GM20000 (cell line): ENCODE data around the gene PCDHGB5.
"Not testable (repeated sequence)": the region's sequence is repeated elsewhere in the genome, so short reads cannot be mapped to it uniquely, and the experiment has no call there.

Experiments
- DNase-seq: peaks from one replicate; pipeline ENCODE4 v3.0.0; 2012; ENCODE audit warnings: low spot score
- TF ChIP-seq, protein P1 (sequence below): IDR thresholded peaks from 2 replicates; pipeline ENCODE4 v1.5.1; 2012; ENCODE audit warnings: mild to moderate bottlenecking, control low read depth; ENCODE audit errors: extremely low read depth, missing control alignments

PCDHGB5 gene

DNA sequence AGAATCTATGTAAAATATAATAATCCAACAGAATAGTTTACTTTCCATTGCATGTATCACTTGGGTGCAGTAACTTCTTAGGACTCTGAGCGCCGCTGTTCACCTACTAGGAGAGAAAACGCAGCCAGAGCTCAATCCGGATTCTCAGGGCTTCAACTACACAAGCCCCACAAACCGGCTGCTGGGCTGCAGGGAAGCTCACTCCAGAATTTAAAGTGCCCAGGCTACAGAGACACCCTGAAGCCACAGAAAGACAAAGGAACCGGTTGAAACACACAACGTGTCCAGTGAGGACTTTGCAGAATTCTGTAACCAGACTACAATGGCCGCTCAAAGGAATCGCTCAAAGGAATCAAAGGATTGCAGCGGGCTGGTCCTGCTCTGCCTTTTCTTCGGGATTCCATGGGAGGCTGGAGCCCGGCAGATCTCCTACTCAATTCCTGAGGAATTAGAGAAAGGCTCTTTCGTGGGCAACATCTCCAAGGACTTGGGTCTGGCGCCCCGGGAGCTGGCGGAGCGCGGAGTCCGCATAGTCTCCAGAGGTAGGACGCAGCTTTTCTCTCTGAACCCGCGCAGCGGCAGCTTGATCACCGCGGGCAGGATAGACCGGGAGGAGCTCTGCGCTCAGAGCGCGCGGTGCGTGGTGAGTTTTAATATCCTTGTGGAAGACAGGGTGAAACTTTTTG, 15.2 kb downstream of the PCDHGB5 start, which contains the start of gene PCDHGA10:
TSS of gene PCDHGA10 (plus strand) at position 134 of the 686 bp plus-strand sequence. CDS start at position 323, 189 bp downstream.
- DNase-seq: peak; percentile 88

DNA sequence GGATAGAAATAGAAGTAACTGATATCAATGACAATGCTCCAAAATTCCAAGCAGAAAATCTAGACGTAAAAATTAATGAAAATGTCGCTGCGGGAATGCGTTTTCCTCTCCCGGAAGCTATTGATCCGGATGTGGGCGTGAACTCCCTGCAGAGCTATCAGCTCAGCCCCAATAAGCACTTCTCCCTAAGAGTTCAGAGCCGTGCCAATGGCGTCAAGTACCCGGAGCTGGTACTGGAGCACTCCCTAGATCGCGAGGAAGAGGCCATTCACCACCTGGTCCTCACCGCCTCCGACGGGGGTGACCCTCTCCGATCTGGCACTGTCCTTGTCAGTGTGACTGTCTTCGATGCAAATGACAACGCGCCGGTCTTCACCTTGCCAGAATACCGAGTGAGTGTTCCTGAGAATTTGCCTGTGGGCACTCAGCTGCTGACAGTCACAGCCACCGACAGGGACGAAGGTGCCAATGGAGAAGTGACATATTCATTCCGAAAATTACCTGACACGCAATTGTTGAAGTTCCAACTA, 15.9 kb downstream of the PCDHGB5 start:
- DNase-seq: no peak
- TF ChIP-seq, protein P1, sequence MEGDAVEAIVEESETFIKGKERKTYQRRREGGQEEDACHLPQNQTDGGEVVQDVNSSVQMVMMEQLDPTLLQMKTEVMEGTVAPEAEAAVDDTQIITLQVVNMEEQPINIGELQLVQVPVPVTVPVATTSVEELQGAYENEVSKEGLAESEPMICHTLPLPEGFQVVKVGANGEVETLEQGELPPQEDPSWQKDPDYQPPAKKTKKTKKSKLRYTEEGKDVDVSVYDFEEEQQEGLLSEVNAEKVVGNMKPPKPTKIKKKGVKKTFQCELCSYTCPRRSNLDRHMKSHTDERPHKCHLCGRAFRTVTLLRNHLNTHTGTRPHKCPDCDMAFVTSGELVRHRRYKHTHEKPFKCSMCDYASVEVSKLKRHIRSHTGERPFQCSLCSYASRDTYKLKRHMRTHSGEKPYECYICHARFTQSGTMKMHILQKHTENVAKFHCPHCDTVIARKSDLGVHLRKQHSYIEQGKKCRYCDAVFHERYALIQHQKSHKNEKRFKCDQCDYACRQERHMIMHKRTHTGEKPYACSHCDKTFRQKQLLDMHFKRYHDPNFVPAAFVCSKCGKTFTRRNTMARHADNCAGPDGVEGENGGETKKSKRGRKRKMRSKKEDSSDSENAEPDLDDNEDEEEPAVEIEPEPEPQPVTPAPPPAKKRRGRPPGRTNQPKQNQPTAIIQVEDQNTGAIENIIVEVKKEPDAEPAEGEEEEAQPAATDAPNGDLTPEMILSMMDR: no peak

More for the DNA sequence above, 15.2 kb downstream of the PCDHGB5 start, which contains the start of gene PCDHGA10:
- TF ChIP-seq, protein P1: peak; percentile 76

DNA sequence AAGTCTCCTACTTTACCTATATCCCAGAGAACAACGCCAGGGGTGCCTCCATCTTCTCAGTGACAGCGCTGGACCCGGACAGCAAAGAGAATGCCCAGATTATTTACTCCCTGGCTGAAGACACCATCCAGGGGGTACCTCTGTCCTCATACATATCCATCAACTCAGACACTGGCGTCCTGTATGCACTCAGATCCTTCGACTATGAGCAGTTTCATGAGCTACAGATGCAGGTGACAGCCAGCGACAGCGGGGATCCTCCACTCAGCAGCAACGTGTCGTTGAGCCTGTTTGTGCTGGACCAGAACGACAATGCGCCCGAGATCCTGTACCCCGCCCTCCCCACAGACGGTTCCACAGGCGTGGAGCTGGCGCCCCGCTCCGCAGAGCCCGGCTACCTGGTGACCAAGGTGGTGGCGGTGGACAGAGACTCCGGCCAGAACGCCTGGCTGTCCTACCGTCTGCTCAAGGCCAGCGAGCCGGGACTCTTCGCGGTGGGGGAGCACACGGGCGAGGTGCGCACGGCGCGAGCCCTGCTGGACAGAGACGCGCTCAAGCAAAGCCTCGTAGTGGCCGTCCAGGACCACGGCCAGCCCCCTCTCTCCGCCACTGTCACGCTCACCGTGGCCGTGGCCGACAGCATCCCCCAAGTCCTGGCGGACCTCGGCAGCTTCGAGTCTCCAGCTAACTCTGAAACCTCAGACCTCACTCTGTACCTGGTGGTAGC, 17.0 kb downstream of the PCDHGB5 start:
- not testable (repeated sequence) for DNase-seq

DNA sequence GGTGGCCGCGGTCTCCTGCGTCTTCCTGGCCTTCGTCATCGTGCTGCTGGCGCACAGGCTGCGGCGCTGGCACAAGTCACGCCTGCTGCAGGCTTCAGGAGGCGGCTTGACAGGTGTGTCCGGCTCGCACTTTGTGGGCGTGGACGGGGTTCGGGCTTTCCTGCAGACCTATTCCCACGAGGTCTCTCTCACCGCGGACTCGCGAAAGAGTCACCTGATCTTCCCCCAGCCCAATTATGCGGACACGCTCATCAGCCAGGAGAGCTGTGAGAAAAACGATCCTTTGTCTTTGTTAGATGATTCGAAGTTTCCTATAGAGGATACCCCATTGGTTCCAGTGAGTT, 17.5 kb downstream of the PCDHGB5 start:
- DNase-seq: not testable (repeated sequence)

DNA sequence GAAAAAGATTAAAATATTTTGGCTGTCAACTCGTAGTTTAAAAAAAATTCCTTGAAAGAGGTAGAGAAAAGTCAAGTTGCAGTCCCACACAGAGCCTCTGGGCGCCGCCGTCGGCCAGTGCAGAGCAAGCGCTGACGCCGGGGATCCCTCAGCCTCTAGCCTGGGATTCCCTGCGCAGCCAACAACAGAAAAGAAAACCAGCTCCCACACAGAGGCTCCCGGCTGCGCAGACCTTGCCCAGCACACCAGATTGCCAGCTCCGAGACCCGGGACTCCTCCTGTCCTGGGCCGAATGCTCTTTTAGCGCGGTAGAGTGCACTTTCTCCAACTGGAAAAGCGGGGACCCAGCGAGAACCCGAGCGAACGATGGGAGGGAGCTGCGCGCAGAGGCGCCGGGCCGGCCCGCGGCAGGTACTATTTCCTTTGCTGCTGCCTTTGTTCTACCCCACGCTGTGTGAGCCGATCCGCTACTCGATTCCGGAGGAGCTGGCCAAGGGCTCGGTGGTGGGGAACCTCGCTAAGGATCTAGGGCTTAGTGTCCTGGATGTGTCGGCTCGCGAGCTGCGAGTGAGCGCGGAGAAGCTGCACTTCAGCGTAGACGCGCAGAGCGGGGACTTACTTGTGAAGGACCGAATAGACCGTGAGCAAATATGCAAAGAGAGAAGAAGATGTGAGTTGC, 19.9 kb downstream of the PCDHGB5 start, which contains the start of gene PCDHGB7:
TSS of gene PCDHGB7 (plus strand) at position 184 of the 679 bp plus-strand sequence. CDS start at position 367, 183 bp downstream.
- peak; percentile 88 for DNase-seq
- TF ChIP-seq, protein P1: peak; percentile 91

DNA sequence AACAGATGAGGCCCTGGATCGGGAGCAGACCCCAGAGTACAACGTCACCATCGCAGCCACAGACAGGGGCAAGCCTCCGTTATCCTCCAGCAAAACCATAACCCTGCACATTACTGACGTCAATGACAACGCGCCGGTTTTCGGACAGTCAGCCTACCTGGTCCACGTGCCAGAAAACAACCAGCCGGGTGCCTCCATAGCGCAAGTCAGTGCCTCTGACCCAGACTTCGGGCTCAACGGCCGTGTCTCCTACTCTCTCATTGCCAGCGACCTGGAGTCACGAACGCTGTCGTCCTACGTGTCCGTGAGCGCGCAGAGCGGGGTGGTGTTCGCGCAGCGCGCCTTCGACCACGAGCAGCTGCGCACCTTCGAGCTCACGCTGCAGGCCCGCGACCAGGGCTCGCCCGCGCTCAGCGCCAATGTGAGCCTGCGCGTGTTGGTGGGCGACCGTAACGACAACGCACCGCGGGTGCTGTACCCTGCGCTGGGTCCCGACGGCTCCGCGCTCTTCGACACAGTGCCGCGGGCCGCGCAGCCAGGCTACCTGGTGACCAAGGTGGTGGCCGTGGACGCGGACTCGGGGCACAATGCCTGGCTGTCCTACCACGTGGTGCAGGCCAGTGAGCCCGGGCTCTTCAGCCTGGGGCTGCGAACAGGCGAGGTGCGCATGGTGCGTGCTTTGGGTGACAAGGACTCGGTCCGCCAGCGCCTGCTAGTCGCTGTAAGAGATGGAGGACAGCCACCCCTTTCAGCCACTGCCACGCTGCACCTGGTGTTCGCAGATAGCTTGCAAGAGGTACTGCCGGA, 21.5 kb downstream of the PCDHGB5 start:
- TF ChIP-seq, protein P1: no peak
- DNase-seq: no peak

DNA sequence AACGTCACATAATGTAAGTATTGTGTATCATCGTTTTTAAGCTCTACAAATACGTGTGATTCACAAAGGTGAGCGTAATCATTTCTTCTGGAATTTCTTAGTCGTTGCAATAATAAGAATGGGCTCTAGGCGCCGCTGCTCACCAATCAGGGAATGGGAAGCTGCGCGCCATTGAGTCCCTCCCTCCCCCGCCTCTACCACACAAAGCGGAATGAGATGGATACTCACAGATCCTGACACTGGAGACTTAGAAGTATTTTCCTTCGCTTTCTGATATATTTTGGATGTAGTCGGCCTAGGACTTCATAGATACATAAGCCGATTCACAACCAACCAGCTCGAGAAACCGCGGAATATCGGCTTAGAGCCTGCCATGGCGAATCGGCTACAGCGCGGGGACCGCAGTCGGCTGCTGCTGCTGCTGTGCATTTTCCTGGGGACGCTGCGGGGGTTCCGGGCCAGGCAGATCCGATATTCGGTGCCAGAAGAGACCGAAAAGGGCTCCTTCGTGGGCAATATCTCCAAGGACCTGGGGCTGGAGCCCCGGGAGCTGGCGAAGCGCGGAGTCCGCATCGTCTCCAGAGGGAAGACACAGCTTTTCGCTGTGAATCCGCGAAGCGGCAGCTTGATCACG, 23.2 kb downstream of the PCDHGB5 start, which contains the start of gene PCDHGA11:
TSS of gene PCDHGA11 (plus strand) at position 197 of the 634 bp plus-strand sequence. CDS start at position 374, 177 bp downstream.
- DNase-seq: peak; percentile 72
- TF ChIP-seq, protein P1: peak; percentile 56
